ENCODE data around the gene WFS1. TPM values are rescaled to one million over a fixed set of nuclear protein-coding genes. Genes with fewer than 3 reads are reported as not detected.

WFS1 gene
- total RNA-seq, 2 donors from 2014 or later, result 77.9 to 131 TPM

GRCh38 chr4:6245246-6246169 lies 24.1 kb upstream of the WFS1 start:
- TF ChIP-seq CTCF (IDR thresholded peaks at IDR 0.05), result no peak
- Histone ChIP-seq H3K27me3 (replicated peaks; ENCODE audit: insufficient read depth) (no peaks in the 10 kb centered on the region), H3K4me3 (peak overlapping the region; percentile 7), H3K27ac (no peak overlapping the region), H3K9me3 (peaks cover 4% of the 10 kb centered on the region), H3K36me3 (no peaks in the 10 kb centered on the region), H3K4me1 (ENCODE audit: control insufficient read depth in 1 of 2, low read depth in 2 of 2) (no peaks in the 10 kb centered on the region)
- DNase-seq (ENCODE audit: low spot score) (no peak), ATAC-seq (ENCODE audit: insufficient number of reproducible peaks, low FRiP score, low read depth) (no peak)

GRCh38 chr4:6246170-6246634 lies 23.4 kb upstream of the WFS1 start:
- no peak for ATAC-seq (ENCODE audit: insufficient number of reproducible peaks, low FRiP score, low read depth)
- no peak for TF ChIP-seq CTCF (IDR thresholded peaks at IDR 0.05)
- Histone ChIP-seq H3K4me3 (no peak overlapping the region), H3K27me3 (replicated peaks; ENCODE audit: insufficient read depth) (no peaks in the 10 kb centered on the region), H3K36me3 (no peaks in the 10 kb centered on the region), H3K4me1 (ENCODE audit: control insufficient read depth in 1 of 2, low read depth in 2 of 2) (no peaks in the 10 kb centered on the region), H3K27ac (no peak overlapping the region), H3K9me3 (peaks cover 4% of the 10 kb centered on the region)
- no peak for DNase-seq (ENCODE audit: low spot score)

GRCh38 chr4:6248394-6248793 lies 21.3 kb upstream of the WFS1 start:
- ATAC-seq (ENCODE audit: insufficient number of reproducible peaks, low FRiP score, low read depth) (no peak), DNase-seq (ENCODE audit: low spot score) (no peak)
- Histone ChIP-seq H3K36me3 (no peaks in the 10 kb centered on the region), H3K4me1 (ENCODE audit: control insufficient read depth in 1 of 2, low read depth in 2 of 2) (no peaks in the 10 kb centered on the region), H3K4me3 (no peak overlapping the region), H3K9me3 (peaks cover 4% of the 10 kb centered on the region), H3K27ac (no peak overlapping the region), H3K27me3 (replicated peaks; ENCODE audit: insufficient read depth) (no peaks in the 10 kb centered on the region)
- TF ChIP-seq CTCF (IDR thresholded peaks at IDR 0.05), result no peak

- TF ChIP-seq CTCF (IDR thresholded peaks at IDR 0.05), result peak; percentile 82
- Histone ChIP-seq H3K36me3 (no peaks in the 10 kb centered on the region), H3K27ac (no peak overlapping the region), H3K4me3 (no peak overlapping the region), H3K27me3 (replicated peaks; ENCODE audit: insufficient read depth) (no peaks in the 10 kb centered on the region), H3K9me3 (no peaks in the 10 kb centered on the region), H3K4me1 (ENCODE audit: control insufficient read depth in 1 of 2, low read depth in 2 of 2) (no peaks in the 10 kb centered on the region)
- DNase-seq (ENCODE audit: low spot score), result no peak
- ATAC-seq (ENCODE audit: insufficient number of reproducible peaks, low FRiP score, low read depth), result no peak
Measured at GRCh38 chr4:6250235-6250983, 19.2 kb upstream of the WFS1 start.

- no peaks in the 10 kb centered on the region for H3K9me3 ChIP-seq
- no peaks in the 10 kb centered on the region for H3K4me1 ChIP-seq (ENCODE audit: control insufficient read depth in 1 of 2, low read depth in 2 of 2)
- DNase-seq (ENCODE audit: low spot score) (no peak), ATAC-seq (ENCODE audit: insufficient number of reproducible peaks, low FRiP score, low read depth) (no peak)
- no peaks in the 10 kb centered on the region for H3K36me3 ChIP-seq
- peak; percentile 26 for TF ChIP-seq CTCF (IDR thresholded peaks at IDR 0.05)
- no peak overlapping the region for H3K4me3 ChIP-seq
- H3K27ac ChIP-seq, result no peak overlapping the region
- no peaks in the 10 kb centered on the region for H3K27me3 ChIP-seq (replicated peaks; ENCODE audit: insufficient read depth)
Measured at GRCh38 chr4:6250984-6251295, 18.7 kb upstream of the WFS1 start.
